K562 (cell line): Measurements from ENCODE around the gene SATB2. TPM values are rescaled to one million over a fixed set of nuclear protein-coding genes. Genes with fewer than 3 reads are reported as not detected.
A peak's percentile ranks its signal among the peaks of the same experiment; 100 is the strongest.

ENCODE experiments used
- BACH1 ChIP-seq: fragments of 200-800 bp; sonication (Bioruptor generic); IDR thresholded peaks from 2 replicates; pipeline ENCODE4 v1.6.1; 2016; ENCODE audit warnings: missing genetic modification characterization, missing compliant biosample characterization
- FOXA3 ChIP-seq, 2 experiments: fragments of 450-650 bp in 1 of 2; sonication (generic) in 1 of 2; formaldehyde crosslinking; IDR thresholded peaks in 1 of 2; conservative IDR thresholded peaks in 1 of 2; 2 replicates each; pipeline versions ENCODE4 v1.4.0 to v1.8.0; 2020 to 2022; ENCODE audit warnings: mild to moderate bottlenecking in 2 of 2, missing genetic modification reagents in 1 of 2
- FOXJ2 ChIP-seq: fragments of 200-800 bp; sonication (Bioruptor generic); IDR thresholded peaks from 2 replicates; pipeline ENCODE4 v1.6.1; 2016; ENCODE audit warnings: missing genetic modification characterization, missing compliant biosample characterization
- FOXM1 ChIP-seq, 2 experiments: fragments of 450-650 bp in 1 of 2; sonication (generic) in 1 of 2; formaldehyde crosslinking in 1 of 2; IDR thresholded peaks; 2 replicates each; pipeline versions ENCODE4 v1.6.1 to v1.9.0; 2017 to 2022; ENCODE audit warnings: low read depth in 2 of 2, mild to moderate bottlenecking in 2 of 2, missing genetic modification reagents in 1 of 2, moderate library complexity in 1 of 2
- MCM2 ChIP-seq: fragments of 450-650 bp; IDR thresholded peaks from 2 replicates; pipeline ENCODE4 v1.6.1; 2017; ENCODE audit warnings: low read depth, mild to moderate bottlenecking
- MCM7 ChIP-seq, 2 experiments: fragments of 450-650 bp; IDR thresholded peaks; 2 replicates each; pipeline ENCODE4 v1.6.1; 2016 to 2018
- MECOM ChIP-seq: fragments of 250-450 bp; sonication (Bioruptor Pico); IDR thresholded peaks from 2 replicates; pipeline ENCODE4 v1.8.0; 2022; ENCODE audit warnings: inconsistent platforms
- PHF21A ChIP-seq: fragments of 450-650 bp; IDR thresholded peaks from 2 replicates; pipeline ENCODE4 v1.6.1; 2017; ENCODE audit warnings: low read depth, borderline replicate concordance
- RBM14 ChIP-seq: fragments of 200-400 bp; formaldehyde crosslinking; IDR thresholded peaks from 2 replicates; pipeline ENCODE4 v1.6.1; 2018; ENCODE audit warnings: low read depth, mild to moderate bottlenecking, low read length, moderate library complexity, borderline replicate concordance; ENCODE audit not compliant: insufficient read depth
- RBM15 ChIP-seq: fragments of 200-400 bp; formaldehyde crosslinking; IDR thresholded peaks from 2 replicates; pipeline ENCODE4 v1.6.1; 2018; ENCODE audit warnings: mild to moderate bottlenecking, low read length, moderate library complexity; ENCODE audit not compliant: insufficient read depth
- WHSC1 ChIP-seq: IDR thresholded peaks from one replicate; pipeline ENCODE4 v1.6.1; 2012; ENCODE audit warnings: low read length, control low read depth, inconsistent platforms
- polyA plus RNA-seq, 8 experiments: library from polyadenylated mRNA; depleted of rRNA in 4 of 8; stranded (reverse) in 5 of 8; unstranded in 3 of 8; fragments of >200 nt; fragmentation: Nextera tagmentation in 2 of 8; fragmentation: Illumina TruSeq in 1 of 8; extraction: Ambion mirVana in 2 of 8; extraction: Trizol in 1 of 8; gene quantifications; 2 replicates each; pipeline versions ENCODE4 v1.2.1 to v1.2.3, GENCODE V29; 2011 to 2014; ENCODE audit warnings: inconsistent platforms in 1 of 8, missing spikeins in 1 of 8
- total RNA-seq, 7 experiments: library from RNA; depleted of rRNA in 6 of 7; stranded (reverse); fragments of >200 nt in 6 of 7; fragmentation: Illumina TruSeq in 2 of 7; extraction: Trizol in 2 of 7; gene quantifications; 2 replicates each; pipeline versions ENCODE4 v1.2.1 to v1.2.3, GENCODE V29; 2011 to 2021; ENCODE audit warnings: low replicate concordance in 1 of 7
- TF ChIP-seq, protein P1 (sequence below): fragments of 450-650 bp; IDR thresholded peaks from 2 replicates; pipeline ENCODE4 v1.7.1; 2018; ENCODE audit warnings: mild to moderate bottlenecking, low read depth; ENCODE audit not compliant: partially characterized antibody
- TF ChIP-seq, protein P2 (sequence below): fragments of 450-650 bp; formaldehyde crosslinking; IDR thresholded peaks from 2 replicates; pipeline ENCODE4 v1.4.0; 2020; ENCODE audit warnings: mild to moderate bottlenecking, moderate library complexity
- TF ChIP-seq, protein P3 (sequence below): sonication (generic); formaldehyde crosslinking; IDR thresholded peaks from 2 replicates; pipeline ENCODE4 v1.9.0; 2022; ENCODE audit warnings: mild to moderate bottlenecking, missing genetic modification reagents
- TF ChIP-seq, protein P4 (sequence below), 2 experiments: fragments of 450-650 bp; IDR thresholded peaks; 2 replicates each; pipeline ENCODE4 v1.6.1; 2018; ENCODE audit warnings: mild to moderate bottlenecking in 2 of 2, low read depth in 1 of 2; ENCODE audit not compliant: partially characterized antibody in 2 of 2
- TF ChIP-seq, protein P5 (sequence below): fragments of 250-450 bp; sonication (Bioruptor Pico); IDR thresholded peaks from 2 replicates; pipeline ENCODE4 v1.8.0; 2021; ENCODE audit warnings: borderline replicate concordance, mild to moderate bottlenecking, moderate library complexity; ENCODE audit not compliant: poor library complexity, severe bottlenecking

Gene SATB2
- total and polyA plus RNA-seq, 9 of the 15 experiments (the other 6 are each of a cell fraction or from before 2014, with no cell fraction given), result 4.5 to 34.0 (median 15.1) TPM

- TF ChIP-seq BACH1 (no peak), RBM15 (no peak), FOXM1 (IDR thresholded peaks at IDR 0.05; ENCODE audit: low read depth) (no peak), FOXM1 (CRISPR knock-in tag; IDR thresholded peaks at IDR 0.05; ENCODE audit: low read depth) (0 out of 2 replicates have a peak, but pooled peaks have one; percentile 31), FOXA3 (CRISPR knock-in tag; conservative IDR thresholded peaks at IDR 0.05 in 1 of 2, IDR thresholded peaks at IDR 0.05 in 1 of 2) (no peak), FOXJ2 (tag) (peak; percentile 55; the same call in 1 of the 2 replicates), RBM14 (no peak), PHF21A (peak; percentile 79; the same call in 1 of the 2 replicates), MCM2 (no peak), MCM7 (IDR thresholded peaks at IDR 0.05) (no peak), MECOM (CRISPR knock-in tag) (no peak), WHSC1 (no peak)
- TF ChIP-seq, protein P1, sequence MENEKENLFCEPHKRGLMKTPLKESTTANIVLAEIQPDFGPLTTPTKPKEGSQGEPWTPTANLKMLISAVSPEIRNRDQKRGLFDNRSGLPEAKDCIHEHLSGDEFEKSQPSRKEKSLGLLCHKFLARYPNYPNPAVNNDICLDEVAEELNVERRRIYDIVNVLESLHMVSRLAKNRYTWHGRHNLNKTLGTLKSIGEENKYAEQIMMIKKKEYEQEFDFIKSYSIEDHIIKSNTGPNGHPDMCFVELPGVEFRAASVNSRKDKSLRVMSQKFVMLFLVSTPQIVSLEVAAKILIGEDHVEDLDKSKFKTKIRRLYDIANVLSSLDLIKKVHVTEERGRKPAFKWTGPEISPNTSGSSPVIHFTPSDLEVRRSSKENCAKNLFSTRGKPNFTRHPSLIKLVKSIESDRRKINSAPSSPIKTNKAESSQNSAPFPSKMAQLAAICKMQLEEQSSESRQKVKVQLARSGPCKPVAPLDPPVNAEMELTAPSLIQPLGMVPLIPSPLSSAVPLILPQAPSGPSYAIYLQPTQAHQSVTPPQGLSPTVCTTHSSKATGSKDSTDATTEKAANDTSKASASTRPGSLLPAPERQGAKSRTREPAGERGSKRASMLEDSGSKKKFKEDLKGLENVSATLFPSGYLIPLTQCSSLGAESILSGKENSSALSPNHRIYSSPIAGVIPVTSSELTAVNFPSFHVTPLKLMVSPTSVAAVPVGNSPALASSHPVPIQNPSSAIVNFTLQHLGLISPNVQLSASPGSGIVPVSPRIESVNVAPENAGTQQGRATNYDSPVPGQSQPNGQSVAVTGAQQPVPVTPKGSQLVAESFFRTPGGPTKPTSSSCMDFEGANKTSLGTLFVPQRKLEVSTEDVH, result no peak
- TF ChIP-seq, protein P2, sequence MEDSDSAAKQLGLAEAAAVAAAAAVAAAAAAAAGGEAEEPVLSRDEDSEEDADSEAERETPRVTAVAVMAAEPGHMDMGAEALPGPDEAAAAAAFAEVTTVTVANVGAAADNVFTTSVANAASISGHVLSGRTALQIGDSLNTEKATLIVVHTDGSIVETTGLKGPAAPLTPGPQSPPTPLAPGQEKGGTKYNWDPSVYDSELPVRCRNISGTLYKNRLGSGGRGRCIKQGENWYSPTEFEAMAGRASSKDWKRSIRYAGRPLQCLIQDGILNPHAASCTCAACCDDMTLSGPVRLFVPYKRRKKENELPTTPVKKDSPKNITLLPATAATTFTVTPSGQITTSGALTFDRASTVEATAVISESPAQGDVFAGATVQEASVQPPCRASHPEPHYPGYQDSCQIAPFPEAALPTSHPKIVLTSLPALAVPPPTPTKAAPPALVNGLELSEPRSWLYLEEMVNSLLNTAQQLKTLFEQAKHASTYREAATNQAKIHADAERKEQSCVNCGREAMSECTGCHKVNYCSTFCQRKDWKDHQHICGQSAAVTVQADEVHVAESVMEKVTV, result no peak
- TF ChIP-seq, protein P3, sequence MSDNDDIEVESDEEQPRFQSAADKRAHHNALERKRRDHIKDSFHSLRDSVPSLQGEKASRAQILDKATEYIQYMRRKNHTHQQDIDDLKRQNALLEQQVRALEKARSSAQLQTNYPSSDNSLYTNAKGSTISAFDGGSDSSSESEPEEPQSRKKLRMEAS, result no peak; the same call in 1 of the 2 replicates
- TF ChIP-seq, protein P4, sequence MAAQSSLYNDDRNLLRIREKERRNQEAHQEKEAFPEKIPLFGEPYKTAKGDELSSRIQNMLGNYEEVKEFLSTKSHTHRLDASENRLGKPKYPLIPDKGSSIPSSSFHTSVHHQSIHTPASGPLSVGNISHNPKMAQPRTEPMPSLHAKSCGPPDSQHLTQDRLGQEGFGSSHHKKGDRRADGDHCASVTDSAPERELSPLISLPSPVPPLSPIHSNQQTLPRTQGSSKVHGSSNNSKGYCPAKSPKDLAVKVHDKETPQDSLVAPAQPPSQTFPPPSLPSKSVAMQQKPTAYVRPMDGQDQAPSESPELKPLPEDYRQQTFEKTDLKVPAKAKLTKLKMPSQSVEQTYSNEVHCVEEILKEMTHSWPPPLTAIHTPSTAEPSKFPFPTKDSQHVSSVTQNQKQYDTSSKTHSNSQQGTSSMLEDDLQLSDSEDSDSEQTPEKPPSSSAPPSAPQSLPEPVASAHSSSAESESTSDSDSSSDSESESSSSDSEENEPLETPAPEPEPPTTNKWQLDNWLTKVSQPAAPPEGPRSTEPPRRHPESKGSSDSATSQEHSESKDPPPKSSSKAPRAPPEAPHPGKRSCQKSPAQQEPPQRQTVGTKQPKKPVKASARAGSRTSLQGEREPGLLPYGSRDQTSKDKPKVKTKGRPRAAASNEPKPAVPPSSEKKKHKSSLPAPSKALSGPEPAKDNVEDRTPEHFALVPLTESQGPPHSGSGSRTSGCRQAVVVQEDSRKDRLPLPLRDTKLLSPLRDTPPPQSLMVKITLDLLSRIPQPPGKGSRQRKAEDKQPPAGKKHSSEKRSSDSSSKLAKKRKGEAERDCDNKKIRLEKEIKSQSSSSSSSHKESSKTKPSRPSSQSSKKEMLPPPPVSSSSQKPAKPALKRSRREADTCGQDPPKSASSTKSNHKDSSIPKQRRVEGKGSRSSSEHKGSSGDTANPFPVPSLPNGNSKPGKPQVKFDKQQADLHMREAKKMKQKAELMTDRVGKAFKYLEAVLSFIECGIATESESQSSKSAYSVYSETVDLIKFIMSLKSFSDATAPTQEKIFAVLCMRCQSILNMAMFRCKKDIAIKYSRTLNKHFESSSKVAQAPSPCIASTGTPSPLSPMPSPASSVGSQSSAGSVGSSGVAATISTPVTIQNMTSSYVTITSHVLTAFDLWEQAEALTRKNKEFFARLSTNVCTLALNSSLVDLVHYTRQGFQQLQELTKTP (IDR thresholded peaks at IDR 0.05; ENCODE audit: low read depth in 1 of 2, partially characterized antibody in 2 of 2), result peak in 1 of 2 experiments; percentile 17
- TF ChIP-seq, protein P5, sequence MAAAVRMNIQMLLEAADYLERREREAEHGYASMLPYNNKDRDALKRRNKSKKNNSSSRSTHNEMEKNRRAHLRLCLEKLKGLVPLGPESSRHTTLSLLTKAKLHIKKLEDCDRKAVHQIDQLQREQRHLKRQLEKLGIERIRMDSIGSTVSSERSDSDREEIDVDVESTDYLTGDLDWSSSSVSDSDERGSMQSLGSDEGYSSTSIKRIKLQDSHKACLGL, result no peak
Measured at GRCh38 chr2:199455545-199456382, 2.0 kb downstream of the SATB2 start (continued).
